Measurements from ENCODE around the gene CELA2A. TPM values are rescaled to one million over a fixed set of nuclear protein-coding genes. Genes with fewer than 3 reads are reported as not detected.

Gene CELA2A
- total RNA-seq, 1 experiment from 2014 or later = not detected

- POLR2A ChIA-PET (ENCODE audit: unreplicated experiment) = no interaction called here
- ATAC-seq = no peak
- intact Hi-C loops (cut with micrococcal nuclease) = no loop called here
- no peak overlapping the region for H2AFZ ChIP-seq (ENCODE audit: low read length)
- H3K4me3 ChIP-seq (ENCODE audit: low read length) = no peak overlapping the region
- H3K9ac ChIP-seq (ENCODE audit: low read length) = no peak overlapping the region
- H3K27me3 ChIP-seq (ENCODE audit: low read length) = no peaks in the 10 kb centered on the region
- no peak for TF ChIP-seq EZH2phosphoT487 (IDR thresholded peaks at IDR 0.05; ENCODE audit: borderline replicate concordance, low read length)
- no peak for TF ChIP-seq EZH2 (IDR thresholded peaks at IDR 0.05; ENCODE audit: low read length, unreplicated experiment)
- TF ChIP-seq CTCF (conservative IDR thresholded peaks at IDR 0.05; ENCODE audit: low read depth, low read length) = no peak
- no peaks in the 10 kb centered on the region for H3K79me2 ChIP-seq (ENCODE audit: low read length)
- H3K9me2 ChIP-seq (replicated peaks; ENCODE audit: low read length) = no peaks in the 10 kb centered on the region
- CTCF ChIA-PET = no interaction called here
- no peaks in the 10 kb centered on the region for H3K4me1 ChIP-seq (ENCODE audit: insufficient read depth, low read length)
- H3F3A ChIP-seq (ENCODE audit: low read length, unreplicated experiment) = no peaks in the 10 kb centered on the region
- no peak for DNase-seq
- H3K27ac ChIP-seq (ENCODE audit: low read length) = no peak overlapping the region
- no peak overlapping the region for H3K4me2 ChIP-seq (ENCODE audit: low read length)
- H4K20me1 ChIP-seq (ENCODE audit: low read length) = no peaks in the 10 kb centered on the region
- H3K36me3 ChIP-seq (ENCODE audit: low read depth, low read length) = no peaks in the 10 kb centered on the region
- BruUV-seq (replicated peaks) = no TSS peak
- no peaks in the 10 kb centered on the region for H3K9me3 ChIP-seq (ENCODE audit: low read length)
Observed at GRCh38 chr1:15440357-15440756, 16.2 kb upstream of the CELA2A start.

GRCh38 chr1:15441247-15441646, 15.3 kb upstream of the CELA2A start:
- Histone ChIP-seq H3K36me3 (ENCODE audit: low read depth, low read length) (no peaks in the 10 kb centered on the region), H4K20me1 (ENCODE audit: low read length) (no peaks in the 10 kb centered on the region), H2AFZ (ENCODE audit: low read length) (no peak overlapping the region), H3K4me3 (ENCODE audit: low read length) (no peak overlapping the region), H3K79me2 (ENCODE audit: low read length) (no peaks in the 10 kb centered on the region), H3K9me3 (ENCODE audit: low read length) (no peaks in the 10 kb centered on the region), H3K9me2 (replicated peaks; ENCODE audit: low read length) (no peaks in the 10 kb centered on the region), H3K4me2 (ENCODE audit: low read length) (no peak overlapping the region), H3F3A (ENCODE audit: low read length, unreplicated experiment) (no peaks in the 10 kb centered on the region), H3K27me3 (ENCODE audit: low read length) (no peaks in the 10 kb centered on the region), H3K27ac (ENCODE audit: low read length) (no peak overlapping the region), H3K9ac (ENCODE audit: low read length) (no peak overlapping the region), H3K4me1 (ENCODE audit: insufficient read depth, low read length) (no peaks in the 10 kb centered on the region)
- TF ChIP-seq EZH2phosphoT487 (IDR thresholded peaks at IDR 0.05; ENCODE audit: borderline replicate concordance, low read length) (no peak), CTCF (conservative IDR thresholded peaks at IDR 0.05; ENCODE audit: low read depth, low read length) (no peak), EZH2 (IDR thresholded peaks at IDR 0.05; ENCODE audit: low read length, unreplicated experiment) (no peak)
- no peak for DNase-seq
- ATAC-seq = no peak
- no TSS peak for BruUV-seq (replicated peaks)
- intact Hi-C loops (cut with micrococcal nuclease) = no loop called here
- CTCF ChIA-PET = no interaction called here
- POLR2A ChIA-PET (ENCODE audit: unreplicated experiment) = no interaction called here

- Histone ChIP-seq H3K4me3 (ENCODE audit: low read length) (no peak overlapping the region), H3F3A (ENCODE audit: low read length, unreplicated experiment) (no peaks in the 10 kb centered on the region), H3K4me2 (ENCODE audit: low read length) (no peak overlapping the region), H3K36me3 (ENCODE audit: low read depth, low read length) (no peaks in the 10 kb centered on the region), H3K9ac (ENCODE audit: low read length) (no peak overlapping the region), H3K4me1 (ENCODE audit: insufficient read depth, low read length) (no peaks in the 10 kb centered on the region), H3K9me3 (ENCODE audit: low read length) (no peaks in the 10 kb centered on the region), H4K20me1 (ENCODE audit: low read length) (no peaks in the 10 kb centered on the region), H2AFZ (ENCODE audit: low read length) (no peak overlapping the region), H3K27ac (ENCODE audit: low read length) (no peak overlapping the region), H3K27me3 (ENCODE audit: low read length) (no peaks in the 10 kb centered on the region), H3K9me2 (replicated peaks; ENCODE audit: low read length) (no peaks in the 10 kb centered on the region), H3K79me2 (ENCODE audit: low read length) (no peaks in the 10 kb centered on the region)
- CTCF ChIA-PET = no interaction called here
- TF ChIP-seq EZH2 (IDR thresholded peaks at IDR 0.05; ENCODE audit: low read length, unreplicated experiment) (no peak), CTCF (conservative IDR thresholded peaks at IDR 0.05; ENCODE audit: low read depth, low read length) (no peak), EZH2phosphoT487 (IDR thresholded peaks at IDR 0.05; ENCODE audit: borderline replicate concordance, low read length) (no peak)
- DNase-seq (no peak), ATAC-seq (no peak)
- POLR2A ChIA-PET (ENCODE audit: unreplicated experiment) = no interaction called here
- no TSS peak for BruUV-seq (replicated peaks)
- intact Hi-C loops (cut with micrococcal nuclease) = no loop called here
Observed at GRCh38 chr1:15442119-15442518, 14.4 kb upstream of the CELA2A start.

Measured in PC-3 (cell line).